ENCODE results near the gene ICA1. TPM values are rescaled to one million over a fixed set of nuclear protein-coding genes. Genes with fewer than 3 reads are reported as not detected.

The ICA1 gene
- total RNA-seq, 1 donor from 2014 or later = 28.4 TPM

Other genes with a start within 250 kb of the ICA1 start
- not detected in 2 replicates for gene NXPH1, start 171.4 kb upstream of the ICA1 start, total RNA-seq